K562 treated with DMSO at 1 percent for 4 hours (cell line): Measurements from ENCODE around the gene RNF8. TPM values are rescaled to one million over a fixed set of nuclear protein-coding genes. Genes with fewer than 3 reads are reported as not detected.

ENCODE experiments used
- total RNA-seq: library from RNA; unstranded; fragments of 300-600 nt; gene quantifications from 2 replicates; pipeline ENCODE4 v1.2.3, GENCODE V29; 2022; ENCODE audit not compliant: insufficient read depth

Gene RNF8, protein sequence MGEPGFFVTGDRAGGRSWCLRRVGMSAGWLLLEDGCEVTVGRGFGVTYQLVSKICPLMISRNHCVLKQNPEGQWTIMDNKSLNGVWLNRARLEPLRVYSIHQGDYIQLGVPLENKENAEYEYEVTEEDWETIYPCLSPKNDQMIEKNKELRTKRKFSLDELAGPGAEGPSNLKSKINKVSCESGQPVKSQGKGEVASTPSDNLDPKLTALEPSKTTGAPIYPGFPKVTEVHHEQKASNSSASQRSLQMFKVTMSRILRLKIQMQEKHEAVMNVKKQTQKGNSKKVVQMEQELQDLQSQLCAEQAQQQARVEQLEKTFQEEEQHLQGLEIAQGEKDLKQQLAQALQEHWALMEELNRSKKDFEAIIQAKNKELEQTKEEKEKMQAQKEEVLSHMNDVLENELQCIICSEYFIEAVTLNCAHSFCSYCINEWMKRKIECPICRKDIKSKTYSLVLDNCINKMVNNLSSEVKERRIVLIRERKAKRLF
- total RNA-seq = 17.7 and 18.1 TPM in 2 replicates

DNA sequence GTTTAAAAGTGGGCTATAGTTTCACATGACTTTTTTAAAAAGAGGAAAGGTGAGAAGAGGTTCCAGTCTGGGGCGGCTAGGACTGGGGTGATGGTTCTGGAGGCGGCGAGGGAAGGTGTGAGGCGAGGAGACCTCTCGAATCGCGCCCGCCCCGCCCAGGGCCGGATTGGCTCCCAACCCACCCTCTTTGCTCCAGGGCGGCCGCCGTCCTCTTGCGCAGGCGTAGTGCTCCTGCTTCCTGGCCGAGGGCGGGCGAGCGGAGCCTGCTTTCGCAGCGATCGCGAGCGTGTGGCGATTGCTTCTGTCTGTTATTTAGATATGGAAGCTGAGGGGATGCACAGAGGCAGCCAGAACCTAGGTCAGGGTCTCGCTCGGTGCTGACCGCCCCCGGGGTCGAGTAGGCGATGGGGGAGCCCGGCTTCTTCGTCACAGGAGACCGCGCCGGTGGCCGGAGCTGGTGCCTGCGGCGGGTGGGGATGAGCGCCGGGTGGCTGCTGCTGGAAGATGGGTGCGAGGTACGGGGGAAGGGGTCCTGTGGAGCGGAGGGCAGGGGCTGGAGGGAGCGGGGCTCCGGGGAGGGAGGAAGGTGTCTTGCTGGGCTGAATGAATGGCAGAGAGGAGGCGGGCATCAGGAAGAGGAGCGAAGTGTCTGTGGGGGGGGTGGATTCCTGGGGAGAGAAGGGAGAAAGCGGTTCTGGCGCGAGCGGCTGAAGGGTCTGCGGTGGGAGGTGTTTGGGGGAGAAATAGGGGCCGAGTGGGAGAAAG lies at the start of gene RNF8:
Gene RNF8, plus strand, starts transcription at position 223 of the 765 bp plus-strand sequence. Its CDS starts 182 bp downstream, at position 405.

DNA sequence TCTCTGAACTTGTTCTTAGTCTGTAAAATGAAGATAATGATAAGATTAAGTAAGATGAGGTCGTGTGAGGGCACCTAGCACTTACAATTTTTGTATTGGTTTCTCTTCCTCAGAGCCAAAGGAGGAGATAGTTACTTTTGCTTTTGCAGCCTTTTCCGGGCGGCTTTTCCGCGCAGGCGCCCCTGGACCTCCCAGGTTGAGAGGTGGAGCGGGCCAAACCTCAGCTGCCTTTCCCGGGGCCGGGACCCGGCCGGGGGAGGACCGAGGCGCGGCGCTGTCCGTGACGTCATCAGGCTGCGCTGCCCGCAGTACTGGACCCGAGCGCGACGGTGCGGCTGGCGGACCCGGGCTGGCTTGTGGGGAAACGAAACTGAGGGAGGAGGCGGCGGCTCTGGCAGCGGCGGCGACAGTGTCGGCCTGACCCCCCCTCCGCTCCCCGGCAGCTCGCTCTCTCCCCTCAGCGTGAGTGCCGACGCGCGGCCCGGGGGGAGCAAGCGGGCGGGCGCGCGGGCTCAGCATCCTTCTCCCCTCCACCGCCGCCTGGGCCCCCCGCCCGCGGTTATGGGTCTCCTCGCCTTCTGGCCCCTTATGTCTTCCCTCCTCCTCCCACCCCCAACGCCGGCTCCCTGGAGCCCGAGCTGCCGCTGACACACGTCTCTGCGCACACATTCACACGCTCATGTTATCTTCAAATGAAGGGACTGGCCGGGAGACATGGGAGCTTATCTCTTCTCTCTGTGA lies 79.3 kb downstream of the RNF8 start, which contains the start of gene CMTR1:
Gene CMTR1, plus strand, starts transcription at position 306 of the 741 bp plus-strand sequence. CDS start 2,409 bp downstream, outside the sequence.

Other genes starting within 250 kb of the RNF8 start
- 166 and 184 TPM in 2 replicates for gene PIM1, start 183.8 kb upstream of the RNF8 start, total RNA-seq
- gene TBC1D22B, start 96.2 kb upstream of the RNF8 start, total RNA-seq = 17.4 and 18.4 TPM in 2 replicates
- gene TMEM217, start 95.8 kb upstream of the RNF8 start, total RNA-seq = 1.8 TPM in 1 of 2 replicates, not detected in the other
- gene CMTR1, start 79.2 kb downstream of the RNF8 start, total RNA-seq = 38.6 and 39.2 TPM in 2 replicates
- gene CCDC167, start 145.9 kb downstream of the RNF8 start, total RNA-seq = 21.0 and 40.0 TPM in 2 replicates